Mucosa of rectum (tissue), 2 donors: ENCODE results near the gene ARHGEF28.

ENCODE experiments used
- H3K27ac ChIP-seq, 2 donors: one replicate each; pipeline ENCODE4 v1.7.0; 2013; ENCODE audit warnings: inconsistent platforms in 2 of 2, low read depth in 2 of 2, low read length in 2 of 2
- H3K27me3 ChIP-seq, 2 donors: one replicate each; pipeline ENCODE4 v1.7.0; 2013; ENCODE audit warnings: low read length in 2 of 2; ENCODE audit not compliant: control insufficient read depth in 2 of 2, insufficient read depth in 2 of 2
- H3K36me3 ChIP-seq, 2 donors: one replicate each; pipeline ENCODE4 v1.7.0; 2013; ENCODE audit warnings: low read length in 2 of 2; ENCODE audit not compliant: control insufficient read depth in 2 of 2, insufficient read depth in 2 of 2
- H3K4me1 ChIP-seq, 2 donors: one replicate each; pipeline ENCODE4 v1.7.0; 2013; ENCODE audit warnings: low read length in 2 of 2, mild to moderate bottlenecking in 1 of 2; ENCODE audit not compliant: control insufficient read depth in 2 of 2, insufficient read depth in 2 of 2
- H3K4me3 ChIP-seq, 2 donors: one replicate each; pipeline ENCODE4 v1.7.0; 2013; ENCODE audit warnings: low read length in 2 of 2
- H3K9ac ChIP-seq, 2 donors: one replicate each; pipeline ENCODE4 v1.7.0; 2013; ENCODE audit warnings: low read length in 2 of 2, low read depth in 1 of 2, mild to moderate bottlenecking in 1 of 2
- H3K9me3 ChIP-seq, 2 donors: one replicate each; pipeline ENCODE4 v1.7.0; 2013; ENCODE audit warnings: low read length in 2 of 2; ENCODE audit not compliant: control insufficient read depth in 2 of 2
- donor health status: healthy.
- donor health status: Normal muscosa, but diverticular disease.

The ARHGEF28 gene

DNA sequence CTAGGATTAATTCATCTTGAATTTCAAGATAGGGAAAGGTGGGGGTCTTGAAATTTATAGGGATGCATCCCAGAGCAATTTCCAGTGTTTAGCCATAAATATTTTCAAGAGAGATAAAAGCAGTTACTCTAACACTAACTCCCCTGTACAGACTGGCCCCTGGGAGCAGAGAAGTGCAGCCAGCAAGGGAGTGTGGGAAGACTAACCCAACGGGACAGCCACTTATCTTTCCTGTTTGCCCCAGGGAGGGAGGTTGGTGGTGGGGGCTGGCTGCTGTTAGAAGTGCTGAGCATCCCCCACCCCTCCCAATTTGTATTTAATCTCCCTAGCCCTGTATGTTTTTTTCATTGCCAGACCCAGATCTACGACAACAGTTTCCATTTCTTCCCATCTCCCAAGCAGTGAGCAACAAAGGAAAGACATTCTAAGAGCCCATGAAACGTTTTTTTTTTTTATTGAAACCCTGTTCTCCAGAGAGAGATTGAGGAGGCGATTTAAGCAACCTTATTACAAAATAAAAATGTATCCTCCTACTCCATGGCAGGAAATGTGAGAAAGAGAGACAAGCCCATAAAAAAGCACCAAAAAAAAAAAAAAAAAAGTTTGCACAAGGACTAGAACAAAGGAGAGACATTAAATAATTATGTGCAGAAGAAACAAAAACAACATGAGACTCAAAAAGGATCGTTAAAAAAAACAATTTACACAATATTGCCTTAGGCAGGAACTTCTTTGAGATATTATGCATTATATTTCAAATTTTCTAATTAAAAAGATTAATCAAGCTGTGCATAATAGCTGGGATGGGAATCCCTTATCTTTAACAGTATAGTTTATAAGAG is 343.4 kb downstream of the ARHGEF28 start:
- Histone ChIP-seq H3K27ac (no peak overlapping the region), H3K9ac (no peak overlapping the region), H3K4me3 (no peak overlapping the region), H3K36me3 (no peaks in the 10 kb centered on the region), H3K27me3 (no peaks in the 10 kb centered on the region), H3K4me1 (no peaks in the 10 kb centered on the region), H3K9me3 (no peaks in the 10 kb centered on the region)

DNA sequence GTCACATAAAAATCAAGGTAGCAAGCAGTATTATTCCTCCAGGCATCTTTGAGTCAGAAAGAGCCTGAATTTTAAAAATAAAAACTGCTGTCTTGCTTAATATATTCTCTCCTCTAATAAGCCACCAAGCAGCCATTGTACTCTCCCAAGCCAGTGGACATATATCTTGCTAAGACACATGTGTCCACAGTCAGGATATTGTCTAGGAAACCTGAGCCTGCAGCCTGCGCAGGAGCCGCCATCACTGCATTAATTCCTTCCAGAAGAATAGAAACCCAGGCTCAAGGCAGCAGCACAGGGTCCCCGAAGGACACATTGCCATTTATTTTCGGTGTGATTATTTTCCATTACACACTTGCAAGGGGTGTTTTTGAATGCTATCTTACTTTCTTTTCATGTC is 345.3 kb downstream of the ARHGEF28 start:
- H3K27ac ChIP-seq: no peak overlapping the region
- H3K9me3 ChIP-seq: no peaks in the 10 kb centered on the region
- no peaks in the 10 kb centered on the region for H3K27me3 ChIP-seq
- no peaks in the 10 kb centered on the region for H3K4me1 ChIP-seq
- H3K4me3 ChIP-seq: no peak overlapping the region
- H3K9ac ChIP-seq: no peak overlapping the region
- H3K36me3 ChIP-seq: no peaks in the 10 kb centered on the region

DNA sequence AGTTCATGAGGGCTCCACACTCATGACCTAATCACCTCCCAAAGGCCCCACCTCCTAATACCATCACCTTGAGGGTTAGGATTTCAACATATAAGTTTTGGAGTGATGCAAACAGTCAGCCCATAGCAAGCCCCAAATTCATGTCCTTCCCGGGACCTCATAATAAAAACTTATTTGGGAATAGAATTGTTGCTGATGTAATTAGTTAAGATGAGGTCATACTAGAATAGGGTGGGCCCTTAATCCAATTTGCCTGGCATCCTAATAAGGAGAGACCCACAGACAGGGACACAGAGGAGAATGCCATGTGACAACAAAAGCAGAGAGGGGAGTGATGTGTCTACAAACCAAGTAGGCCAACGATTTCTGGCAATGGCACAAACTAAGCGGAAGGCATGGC is 347.1 kb downstream of the ARHGEF28 start:
- Histone ChIP-seq H3K4me3 (no peak overlapping the region), H3K4me1 (no peaks in the 10 kb centered on the region), H3K27ac (no peak overlapping the region), H3K9me3 (no peaks in the 10 kb centered on the region), H3K9ac (no peak overlapping the region), H3K27me3 (no peaks in the 10 kb centered on the region), H3K36me3 (no peaks in the 10 kb centered on the region)

DNA sequence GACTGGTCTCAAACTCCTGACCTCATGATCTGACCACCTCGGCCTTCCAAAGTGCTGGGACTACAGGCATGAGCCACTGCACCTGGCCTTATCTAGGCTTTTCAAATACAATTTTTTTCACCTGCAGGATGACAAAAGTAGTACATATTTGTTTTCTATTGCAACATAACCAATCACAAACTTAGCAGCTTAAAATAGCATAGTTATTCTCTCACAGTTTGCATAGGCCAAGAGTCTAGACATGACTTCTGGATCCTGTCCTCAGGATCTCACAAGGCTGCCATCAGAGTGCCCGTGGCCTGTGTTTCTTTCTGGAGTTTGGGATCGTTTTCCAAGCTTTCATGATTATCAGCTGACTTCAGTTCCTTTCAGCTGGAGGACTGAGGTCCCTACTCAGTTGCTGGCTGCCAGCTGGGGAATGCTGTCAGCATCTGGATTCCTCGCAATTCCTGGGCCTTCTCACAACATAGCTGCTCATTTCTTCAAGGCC is 348.9 kb downstream of the ARHGEF28 start:
- Histone ChIP-seq H3K4me1 (no peaks in the 10 kb centered on the region), H3K27me3 (no peaks in the 10 kb centered on the region), H3K36me3 (no peaks in the 10 kb centered on the region), H3K4me3 (no peak overlapping the region), H3K27ac (no peak overlapping the region), H3K9me3 (no peaks in the 10 kb centered on the region), H3K9ac (no peak overlapping the region)

DNA sequence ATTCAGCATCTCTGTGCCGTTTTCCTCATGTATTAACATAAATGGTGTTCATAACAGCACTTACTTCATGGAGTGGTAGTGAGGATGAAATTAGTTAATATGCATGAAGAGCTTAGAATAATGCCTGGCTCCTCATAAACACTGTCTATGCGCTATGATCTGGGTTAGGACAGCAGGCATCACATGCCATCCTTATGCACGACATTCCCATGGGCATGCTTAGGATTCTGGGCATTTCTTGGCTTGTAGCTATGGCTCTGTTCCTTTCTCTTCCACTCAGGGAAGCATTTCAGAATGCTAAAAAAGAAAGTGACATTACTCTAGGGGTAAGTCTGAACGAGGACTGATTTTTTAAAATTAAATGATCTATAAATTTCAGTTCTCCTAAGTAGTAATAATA is 349.8 kb downstream of the ARHGEF28 start:
- Histone ChIP-seq H3K36me3 (no peaks in the 10 kb centered on the region), H3K4me1 (no peaks in the 10 kb centered on the region), H3K9ac (no peak overlapping the region), H3K27ac (no peak overlapping the region), H3K27me3 (no peaks in the 10 kb centered on the region), H3K9me3 (no peaks in the 10 kb centered on the region), H3K4me3 (no peak overlapping the region)

DNA sequence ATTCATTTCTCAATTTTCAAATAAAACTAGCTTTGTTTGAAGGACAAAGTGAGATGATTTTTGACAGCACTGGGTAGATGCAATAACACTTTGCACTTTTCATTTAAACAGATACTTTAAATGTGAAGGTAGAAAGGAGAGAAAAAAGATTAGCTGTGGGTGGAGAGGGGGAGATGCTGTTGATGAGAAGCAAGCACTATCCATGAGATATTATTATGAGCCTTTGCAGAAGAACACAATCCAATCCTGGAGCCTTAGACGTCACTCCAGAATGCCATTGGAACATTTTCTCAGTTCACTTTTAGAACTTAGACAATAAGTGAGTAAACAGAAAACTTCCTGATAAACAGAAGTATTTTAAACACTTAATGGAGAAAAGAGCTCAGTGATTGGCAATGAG is 351.1 kb downstream of the ARHGEF28 start:
- Histone ChIP-seq H3K9me3 (no peaks in the 10 kb centered on the region), H3K36me3 (no peaks in the 10 kb centered on the region), H3K27me3 (no peaks in the 10 kb centered on the region), H3K9ac (no peak overlapping the region), H3K27ac (no peak overlapping the region), H3K4me3 (no peak overlapping the region), H3K4me1 (no peaks in the 10 kb centered on the region)

DNA sequence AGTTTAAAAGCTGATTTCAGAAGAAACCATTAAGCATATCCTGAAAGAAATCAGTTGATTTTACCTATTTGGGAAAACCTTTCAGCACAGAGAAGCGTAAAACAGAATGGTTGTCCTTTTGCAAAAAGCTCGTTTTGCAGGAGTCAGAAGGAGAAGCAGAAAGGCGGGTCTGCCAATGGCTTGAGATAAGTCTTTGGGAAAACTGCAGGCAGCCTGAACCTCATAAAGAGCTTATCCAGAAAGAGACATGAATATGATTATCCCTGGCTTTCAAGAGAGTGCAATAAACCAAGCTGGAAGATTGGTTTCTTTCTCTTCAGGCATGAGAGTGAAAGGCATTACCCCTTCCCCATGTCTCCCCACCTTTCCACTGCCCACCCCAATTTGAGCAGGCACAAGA is 353.3 kb downstream of the ARHGEF28 start:
- no peaks in the 10 kb centered on the region for H3K36me3 ChIP-seq
- H3K27me3 ChIP-seq: no peaks in the 10 kb centered on the region
- H3K27ac ChIP-seq: no peak overlapping the region

DNA sequence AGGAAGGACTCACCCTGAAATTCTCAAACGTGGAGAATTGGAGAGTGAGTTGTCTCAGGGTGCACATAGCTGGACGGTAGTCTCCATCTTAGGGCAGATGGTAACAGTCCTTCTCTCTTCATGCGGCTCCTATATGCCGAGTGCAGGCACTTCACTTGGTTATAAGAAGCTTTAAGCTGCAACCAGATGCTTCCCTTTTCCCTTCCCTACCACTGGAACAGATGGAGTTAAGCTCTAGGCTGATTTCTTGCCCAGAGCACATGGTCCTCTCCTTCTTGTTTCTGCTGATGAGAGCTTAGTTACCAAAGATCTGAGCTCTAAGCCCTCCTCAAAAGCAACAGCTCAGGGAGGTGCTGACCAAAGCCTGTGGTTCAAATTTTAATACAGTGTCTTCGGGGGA is 355.7 kb downstream of the ARHGEF28 start:
- no peak overlapping the region for H3K4me3 ChIP-seq
- no peak overlapping the region for H3K27ac ChIP-seq
- H3K9ac ChIP-seq: no peak overlapping the region
- H3K4me1 ChIP-seq: no peaks in the 10 kb centered on the region
- no peaks in the 10 kb centered on the region for H3K36me3 ChIP-seq
- H3K9me3 ChIP-seq: no peaks in the 10 kb centered on the region
- H3K27me3 ChIP-seq: no peaks in the 10 kb centered on the region

More for the DNA sequence above, 353.3 kb downstream of the ARHGEF28 start:
- Histone ChIP-seq H3K4me3 (no peak overlapping the region), H3K9me3 (no peaks in the 10 kb centered on the region), H3K9ac (no peak overlapping the region), H3K4me1 (no peaks in the 10 kb centered on the region)

DNA sequence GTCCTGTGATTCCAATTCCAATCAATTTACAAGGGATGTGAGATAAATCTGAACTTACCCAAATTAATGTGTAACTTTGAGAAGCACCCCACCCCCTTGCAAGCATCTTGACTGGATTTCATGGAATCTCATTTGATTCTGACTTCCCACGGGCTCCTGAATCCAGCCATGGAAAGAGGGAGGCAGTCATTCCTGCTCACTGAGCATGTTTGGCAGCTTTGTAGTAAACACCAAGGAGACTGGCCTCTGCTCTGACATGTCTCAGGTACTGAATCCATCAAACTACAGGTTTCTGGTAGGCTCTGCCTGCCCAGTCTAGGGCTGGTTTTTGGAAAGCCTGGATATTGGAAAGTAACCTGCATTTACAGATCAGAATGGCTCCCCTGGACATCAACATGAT is 357.6 kb downstream of the ARHGEF28 start:
- no peak overlapping the region for H3K4me3 ChIP-seq
- H3K4me1 ChIP-seq: no peaks in the 10 kb centered on the region
- no peaks in the 10 kb centered on the region for H3K9me3 ChIP-seq
- no peak overlapping the region for H3K9ac ChIP-seq
- H3K36me3 ChIP-seq: no peaks in the 10 kb centered on the region
- H3K27ac ChIP-seq: no peak overlapping the region
- H3K27me3 ChIP-seq: no peaks in the 10 kb centered on the region

DNA sequence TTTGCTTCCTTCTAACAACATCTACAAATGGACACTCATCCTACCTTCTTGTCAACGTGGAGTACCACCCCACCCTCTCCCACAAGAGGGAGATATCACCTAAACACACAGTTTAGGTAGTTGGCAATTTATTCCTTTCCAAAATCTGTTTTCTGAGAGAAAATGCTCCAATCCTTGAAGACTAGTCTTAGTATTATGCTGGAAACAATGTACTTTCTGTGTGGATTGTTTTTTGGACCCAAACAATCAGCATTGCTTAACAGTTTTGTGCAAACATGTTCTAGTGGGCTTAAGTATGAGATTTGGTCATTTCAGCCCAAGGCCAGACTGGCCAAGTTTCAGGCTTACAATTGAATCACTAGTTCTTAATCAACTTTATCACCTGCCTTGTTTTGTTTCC is 359.1 kb downstream of the ARHGEF28 start:
- Histone ChIP-seq H3K9me3 (no peaks in the 10 kb centered on the region), H3K27ac (no peak overlapping the region), H3K4me3 (no peak overlapping the region), H3K9ac (no peak overlapping the region), H3K27me3 (no peaks in the 10 kb centered on the region), H3K4me1 (no peaks in the 10 kb centered on the region), H3K36me3 (no peaks in the 10 kb centered on the region)
